ENCODE measurements around the gene SYNGAP1.
A peak's percentile ranks its signal among the peaks of the same experiment; 100 is the strongest.

- TF ChIP-seq, protein P1, sequence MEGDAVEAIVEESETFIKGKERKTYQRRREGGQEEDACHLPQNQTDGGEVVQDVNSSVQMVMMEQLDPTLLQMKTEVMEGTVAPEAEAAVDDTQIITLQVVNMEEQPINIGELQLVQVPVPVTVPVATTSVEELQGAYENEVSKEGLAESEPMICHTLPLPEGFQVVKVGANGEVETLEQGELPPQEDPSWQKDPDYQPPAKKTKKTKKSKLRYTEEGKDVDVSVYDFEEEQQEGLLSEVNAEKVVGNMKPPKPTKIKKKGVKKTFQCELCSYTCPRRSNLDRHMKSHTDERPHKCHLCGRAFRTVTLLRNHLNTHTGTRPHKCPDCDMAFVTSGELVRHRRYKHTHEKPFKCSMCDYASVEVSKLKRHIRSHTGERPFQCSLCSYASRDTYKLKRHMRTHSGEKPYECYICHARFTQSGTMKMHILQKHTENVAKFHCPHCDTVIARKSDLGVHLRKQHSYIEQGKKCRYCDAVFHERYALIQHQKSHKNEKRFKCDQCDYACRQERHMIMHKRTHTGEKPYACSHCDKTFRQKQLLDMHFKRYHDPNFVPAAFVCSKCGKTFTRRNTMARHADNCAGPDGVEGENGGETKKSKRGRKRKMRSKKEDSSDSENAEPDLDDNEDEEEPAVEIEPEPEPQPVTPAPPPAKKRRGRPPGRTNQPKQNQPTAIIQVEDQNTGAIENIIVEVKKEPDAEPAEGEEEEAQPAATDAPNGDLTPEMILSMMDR (IDR thresholded peaks at IDR 0.05; ENCODE audit: low read depth, low read length) = peak; percentile 47
- TF ChIP-seq, protein P2, sequence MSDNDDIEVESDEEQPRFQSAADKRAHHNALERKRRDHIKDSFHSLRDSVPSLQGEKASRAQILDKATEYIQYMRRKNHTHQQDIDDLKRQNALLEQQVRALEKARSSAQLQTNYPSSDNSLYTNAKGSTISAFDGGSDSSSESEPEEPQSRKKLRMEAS (IDR thresholded peaks at IDR 0.05; ENCODE audit: low read depth, low read length) = peak; percentile 95
- TF ChIP-seq POLR2A (IDR thresholded peaks at IDR 0.05; ENCODE audit: extremely low read depth, insufficient read length) = no peak
- TF ChIP-seq MYC (IDR thresholded peaks at IDR 0.05; ENCODE audit: low read depth, low read length) = peak; percentile 97
Observed at GRCh38 chr6:33428224-33428965, 8.5 kb downstream of the SYNGAP1 start.

Data from NB4 (cell line).